Rectal smooth muscle tissue (tissue), 1 donor: Measurements from ENCODE around the gene CXCR1.

ENCODE experiments used
- H3K27ac ChIP-seq: one replicate; pipeline ENCODE4 v1.7.0; 2013; ENCODE audit warnings: low read depth, low read length, inconsistent platforms
- H3K27me3 ChIP-seq: one replicate; pipeline ENCODE4 v1.7.0; 2013; ENCODE audit warnings: low read length; ENCODE audit not compliant: control insufficient read depth, insufficient read depth
- H3K36me3 ChIP-seq: one replicate; pipeline ENCODE4 v1.7.0; 2013; ENCODE audit warnings: low read length; ENCODE audit not compliant: control insufficient read depth, insufficient read depth
- H3K4me1 ChIP-seq: one replicate; pipeline ENCODE4 v1.7.0; 2013; ENCODE audit warnings: low read length; ENCODE audit not compliant: control insufficient read depth, insufficient read depth
- H3K4me3 ChIP-seq: one replicate; pipeline ENCODE4 v1.7.0; 2013; ENCODE audit warnings: low read length
- H3K9ac ChIP-seq: one replicate; pipeline ENCODE4 v1.7.0; 2013; ENCODE audit warnings: low read length

The CXCR1 gene

GRCh38 chr2:218152172-218152571 lies 14.6 kb downstream of the CXCR1 start:
- Histone ChIP-seq H3K36me3 (no peaks in the 10 kb centered on the region), H3K4me1 (no peaks in the 10 kb centered on the region), H3K27me3 (no peaks in the 10 kb centered on the region), H3K9ac (no peak overlapping the region), H3K27ac (no peak overlapping the region), H3K4me3 (no peak overlapping the region)

- no peaks in the 10 kb centered on the region for H3K36me3 ChIP-seq
Observed at GRCh38 chr2:218149848-218150440, 16.8 kb downstream of the CXCR1 start.

GRCh38 chr2:218149098-218149497 lies 17.7 kb downstream of the CXCR1 start:
- Histone ChIP-seq H3K4me3 (no peak overlapping the region), H3K9ac (no peak overlapping the region), H3K27me3 (no peaks in the 10 kb centered on the region), H3K36me3 (no peaks in the 10 kb centered on the region), H3K27ac (no peak overlapping the region), H3K4me1 (no peaks in the 10 kb centered on the region)

More at GRCh38 chr2:218149848-218150440, 16.8 kb downstream of the CXCR1 start:
- Histone ChIP-seq H3K27ac (no peak overlapping the region), H3K4me1 (no peaks in the 10 kb centered on the region), H3K4me3 (no peak overlapping the region), H3K9ac (no peak overlapping the region), H3K27me3 (no peaks in the 10 kb centered on the region)

- H3K27me3 ChIP-seq, result no peaks in the 10 kb centered on the region
- H3K4me1 ChIP-seq, result no peaks in the 10 kb centered on the region
- H3K9ac ChIP-seq, result no peak overlapping the region
- no peak overlapping the region for H3K27ac ChIP-seq
- no peaks in the 10 kb centered on the region for H3K36me3 ChIP-seq
- no peak overlapping the region for H3K4me3 ChIP-seq
Observed at GRCh38 chr2:218146056-218146455, 20.7 kb downstream of the CXCR1 start.

GRCh38 chr2:218145124-218145523 lies 21.6 kb downstream of the CXCR1 start:
- H3K36me3 ChIP-seq, result no peaks in the 10 kb centered on the region
- H3K27me3 ChIP-seq, result no peaks in the 10 kb centered on the region
- H3K27ac ChIP-seq, result no peak overlapping the region
- H3K9ac ChIP-seq, result no peak overlapping the region
- no peaks in the 10 kb centered on the region for H3K4me1 ChIP-seq
- H3K4me3 ChIP-seq, result no peak overlapping the region

- H3K4me1 ChIP-seq, result no peaks in the 10 kb centered on the region
- no peak overlapping the region for H3K4me3 ChIP-seq
- H3K27ac ChIP-seq, result no peak overlapping the region
- no peaks in the 10 kb centered on the region for H3K27me3 ChIP-seq
- H3K9ac ChIP-seq, result no peak overlapping the region
- no peaks in the 10 kb centered on the region for H3K36me3 ChIP-seq
Observed at GRCh38 chr2:218138047-218138446, 28.7 kb downstream of the CXCR1 start.

GRCh38 chr2:218137514-218137913 lies 29.2 kb downstream of the CXCR1 start:
- H3K36me3 ChIP-seq, result no peaks in the 10 kb centered on the region
- no peak overlapping the region for H3K27ac ChIP-seq
- H3K4me3 ChIP-seq, result no peak overlapping the region
- no peaks in the 10 kb centered on the region for H3K27me3 ChIP-seq
- H3K9ac ChIP-seq, result no peak overlapping the region
- no peaks in the 10 kb centered on the region for H3K4me1 ChIP-seq

GRCh38 chr2:218130822-218131221 lies 35.9 kb downstream of the CXCR1 start:
- H3K9ac ChIP-seq, result no peak overlapping the region
- no peaks in the 10 kb centered on the region for H3K4me1 ChIP-seq
- no peak overlapping the region for H3K27ac ChIP-seq
- H3K36me3 ChIP-seq, result no peaks in the 10 kb centered on the region
- H3K27me3 ChIP-seq, result no peaks in the 10 kb centered on the region
- H3K4me3 ChIP-seq, result no peak overlapping the region

GRCh38 chr2:218130377-218130776 lies 36.4 kb downstream of the CXCR1 start:
- Histone ChIP-seq H3K27ac (no peak overlapping the region), H3K4me1 (no peaks in the 10 kb centered on the region), H3K36me3 (no peaks in the 10 kb centered on the region), H3K9ac (no peak overlapping the region), H3K27me3 (no peaks in the 10 kb centered on the region), H3K4me3 (no peak overlapping the region)

GRCh38 chr2:218129458-218130135 lies 37.2 kb downstream of the CXCR1 start:
- Histone ChIP-seq H3K36me3 (no peaks in the 10 kb centered on the region), H3K9ac (no peak overlapping the region), H3K4me3 (no peak overlapping the region), H3K4me1 (no peaks in the 10 kb centered on the region), H3K27me3 (no peaks in the 10 kb centered on the region), H3K27ac (no peak overlapping the region)

- Histone ChIP-seq H3K4me1 (no peaks in the 10 kb centered on the region), H3K9ac (no peak overlapping the region), H3K36me3 (no peaks in the 10 kb centered on the region), H3K27me3 (no peaks in the 10 kb centered on the region), H3K4me3 (no peak overlapping the region), H3K27ac (no peak overlapping the region)
Observed at GRCh38 chr2:218128781-218129457, 37.8 kb downstream of the CXCR1 start.

- H3K4me3 ChIP-seq, result no peak overlapping the region
- no peaks in the 10 kb centered on the region for H3K4me1 ChIP-seq
- H3K36me3 ChIP-seq, result no peaks in the 10 kb centered on the region
- no peaks in the 10 kb centered on the region for H3K27me3 ChIP-seq
- H3K9ac ChIP-seq, result no peak overlapping the region
- H3K27ac ChIP-seq, result no peak overlapping the region
Observed at GRCh38 chr2:218127929-218128455, 38.8 kb downstream of the CXCR1 start.
